Activated naive CD4-positive, alpha-beta T cell treated with Interleukin-2 at 50 U/mL for 16 hours (primary cell): ENCODE measurements around the gene ARFGAP1.

Source experiments
- DNase-seq: peaks from one replicate; pipeline ENCODE4 v3.0.0-alpha.2; 2020

The ARFGAP1 gene

GRCh38 chr20:63280929-63281545 is 8.4 kb downstream of the ARFGAP1 start:
- no peak for DNase-seq

GRCh38 chr20:63281742-63282665 is 9.4 kb downstream of the ARFGAP1 start:
- no peak for DNase-seq

- DNase-seq, result no peak
These were observed 10.3 kb downstream of the ARFGAP1 start for GRCh38 chr20:63282946-63283345.

GRCh38 chr20:63283397-63284082 is 10.9 kb downstream of the ARFGAP1 start:
- DNase-seq, result no peak

- DNase-seq, result no peak
These were observed 11.4 kb downstream of the ARFGAP1 start for GRCh38 chr20:63284083-63284440.

- no peak for DNase-seq
These were observed 11.9 kb downstream of the ARFGAP1 start for GRCh38 chr20:63284544-63284949.

- no peak for DNase-seq
These were observed 12.4 kb downstream of the ARFGAP1 start for GRCh38 chr20:63284981-63285524.

- DNase-seq, result no peak
These were observed 13.3 kb downstream of the ARFGAP1 start for GRCh38 chr20:63285636-63286615.

GRCh38 chr20:63286781-63287696 is 14.4 kb downstream of the ARFGAP1 start:
- no peak for DNase-seq

GRCh38 chr20:63287697-63288580 is 15.3 kb downstream of the ARFGAP1 start:
- DNase-seq, result no peak

GRCh38 chr20:63288581-63289251 is 16.1 kb downstream of the ARFGAP1 start:
- DNase-seq, result no peak

- no peak for DNase-seq
These were observed 16.9 kb downstream of the ARFGAP1 start for GRCh38 chr20:63289311-63290135.

- DNase-seq, result no peak
These were observed 17.6 kb downstream of the ARFGAP1 start for GRCh38 chr20:63290136-63290676.

GRCh38 chr20:63290677-63291472 is 18.3 kb downstream of the ARFGAP1 start:
- peak; percentile 67 for DNase-seq

GRCh38 chr20:63291811-63292210 is 19.2 kb downstream of the ARFGAP1 start:
- no peak for DNase-seq

GRCh38 chr20:63292292-63292701 is 19.7 kb downstream of the ARFGAP1 start:
- no peak for DNase-seq

GRCh38 chr20:63292904-63293303 is 20.3 kb downstream of the ARFGAP1 start, which contains the start of gene COL20A1:
Gene COL20A1 (plus strand): TSS chr20:63293186. CDS start chr20:63295108, 1,922 bp downstream.
- no peak for DNase-seq
